ENCODE results near the gene SMU1.

SMU1 gene

DNA sequence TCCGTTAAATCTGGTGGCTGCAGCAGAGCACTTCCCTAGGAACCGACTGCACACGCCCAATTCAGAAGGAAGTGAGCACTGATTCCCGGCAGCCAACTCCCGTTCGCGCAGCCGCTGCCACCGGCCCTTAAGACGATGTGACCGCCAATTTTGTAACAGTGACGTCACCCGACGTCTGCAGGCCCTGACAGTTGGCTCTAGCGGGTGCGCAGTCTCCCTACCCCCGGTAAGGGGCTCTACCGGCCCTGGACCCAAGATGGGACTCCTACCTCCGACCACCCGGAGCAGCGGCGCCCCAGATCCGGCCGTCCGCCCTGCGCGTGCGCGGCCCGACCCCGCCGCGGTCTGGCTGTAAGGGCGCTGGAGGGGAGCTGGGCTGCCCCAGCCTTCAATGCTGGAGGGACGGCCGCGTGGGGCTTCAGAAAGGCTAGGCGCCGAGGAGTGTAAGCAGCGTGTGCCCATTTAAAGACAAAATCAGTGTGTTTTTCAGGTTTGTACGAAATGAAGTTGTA is 32.3 kb downstream of the SMU1 start:
- DNase-seq: peak; percentile 95

DNA sequence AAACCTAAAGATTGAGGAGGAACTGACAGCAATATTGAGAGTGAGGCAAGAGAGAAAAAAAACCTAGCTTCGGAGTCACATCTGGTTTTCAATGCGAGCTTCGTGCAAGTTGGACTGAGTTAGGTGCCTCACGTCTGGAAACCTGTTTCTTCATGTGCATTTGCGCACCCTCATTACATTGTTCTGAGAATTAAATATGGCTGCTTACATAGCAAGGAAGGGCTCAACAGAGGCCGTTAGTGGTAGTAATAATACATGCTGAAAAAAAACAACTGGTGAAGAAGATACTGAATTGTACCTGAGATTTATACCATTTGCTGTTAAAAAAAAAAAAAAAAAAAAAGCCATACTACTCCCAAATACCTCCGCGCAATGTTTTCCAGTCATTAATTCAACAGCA is 32.8 kb downstream of the SMU1 start:
- DNase-seq: peak; percentile 6

DNA sequence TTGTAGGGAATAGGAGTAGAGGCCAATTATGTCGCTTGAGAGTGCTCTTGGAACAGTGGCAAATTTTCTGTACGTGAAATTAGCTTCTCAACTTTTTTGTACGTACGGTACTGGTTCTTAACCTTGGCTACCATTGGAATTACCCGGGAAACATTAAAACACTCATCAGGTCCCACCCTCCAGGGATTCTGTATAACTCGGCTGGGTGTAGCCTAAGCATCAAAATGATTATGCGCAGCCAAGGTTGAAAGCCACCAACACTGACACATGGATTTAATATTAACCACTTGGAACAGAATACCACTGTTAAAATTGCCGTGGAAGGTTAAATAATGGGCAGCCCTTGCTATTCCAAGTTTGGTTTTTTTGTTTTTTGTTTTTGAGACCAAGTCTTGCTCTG is 34.0 kb downstream of the SMU1 start:
- DNase-seq: no peak

DNA sequence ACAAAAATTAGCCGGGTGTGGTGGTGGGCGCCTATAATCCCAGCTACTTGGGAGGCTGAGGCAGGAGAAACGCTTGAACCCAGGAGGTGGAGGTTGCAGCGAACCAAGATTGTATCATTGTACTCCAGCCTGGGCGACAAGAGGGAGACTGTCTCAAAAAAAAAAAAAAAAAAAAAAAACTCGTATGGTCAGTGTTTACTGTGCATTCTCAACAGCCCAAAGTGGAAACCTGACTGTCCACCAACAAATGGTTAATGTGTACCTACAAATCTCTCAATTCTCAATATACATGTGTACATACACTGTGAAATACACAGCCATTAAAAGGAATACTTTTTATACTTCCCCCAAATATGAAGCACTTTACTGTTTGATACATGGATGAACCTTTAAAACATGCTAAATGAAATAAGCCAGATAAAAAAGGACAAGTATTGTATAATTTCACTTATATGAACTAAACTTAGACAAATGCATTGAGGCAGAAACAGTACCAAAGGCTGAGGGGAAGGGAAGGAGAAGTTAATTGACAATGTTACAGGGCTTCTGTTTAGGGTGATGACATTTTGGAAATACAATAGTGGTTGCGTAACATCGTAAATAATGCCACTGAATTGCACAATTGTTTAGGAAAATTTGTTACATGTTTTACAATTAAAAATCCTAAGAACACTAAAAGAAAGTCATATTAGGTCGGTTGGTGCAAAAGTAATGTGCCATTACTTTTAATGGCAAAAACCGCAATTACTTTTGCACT is 34.9 kb downstream of the SMU1 start:
- DNase-seq: peak; percentile 67

DNA sequence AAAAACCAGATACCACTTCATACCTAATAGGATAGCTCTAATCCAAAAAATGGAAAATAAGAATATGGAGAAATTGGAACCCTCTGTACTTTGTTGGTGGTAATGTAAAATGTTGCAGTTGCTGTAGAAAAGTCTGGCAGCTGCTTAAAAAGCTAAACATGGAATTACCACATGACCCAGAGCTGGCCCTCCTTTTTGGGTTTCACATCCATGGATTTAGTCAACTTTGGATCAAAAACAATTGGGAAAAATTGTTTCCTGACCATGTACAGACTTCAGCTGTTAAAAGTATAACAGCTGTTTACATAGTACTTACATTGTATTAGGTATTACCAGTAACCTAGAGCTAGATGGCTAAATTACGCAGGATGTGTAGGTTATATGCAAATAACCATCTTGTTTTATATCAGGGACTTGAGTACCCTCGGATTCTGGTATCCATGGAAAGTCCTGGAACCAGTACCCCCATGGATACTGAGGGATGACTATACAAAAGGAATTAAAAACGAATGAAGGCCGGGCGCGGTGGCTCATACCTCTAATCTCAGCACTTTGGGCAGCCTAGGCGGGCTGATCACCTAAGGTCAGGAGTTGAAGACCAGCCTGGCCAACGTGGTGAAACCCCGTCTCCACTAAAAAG is 35.6 kb downstream of the SMU1 start:
- DNase-seq: no peak

DNA sequence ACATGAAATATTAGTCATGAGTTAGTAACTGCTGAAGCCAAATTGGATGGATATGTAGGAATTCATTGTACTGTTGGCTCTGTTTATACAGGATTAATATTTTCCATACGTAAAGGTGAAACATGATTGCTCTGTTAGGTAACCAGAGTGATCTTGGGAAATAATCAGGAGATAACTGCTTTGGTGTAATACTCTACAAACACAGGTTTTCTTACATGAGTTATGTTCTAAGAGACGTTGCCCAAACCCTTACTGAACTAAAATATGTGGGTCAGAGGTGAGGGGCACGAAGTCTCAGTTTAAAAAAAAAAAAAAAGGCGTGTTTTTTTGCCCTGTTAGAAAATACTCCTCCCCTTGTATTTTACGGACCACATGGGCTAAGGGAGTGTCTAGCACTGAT is 43.6 kb downstream of the SMU1 start:
- DNase-seq: no peak

DNA sequence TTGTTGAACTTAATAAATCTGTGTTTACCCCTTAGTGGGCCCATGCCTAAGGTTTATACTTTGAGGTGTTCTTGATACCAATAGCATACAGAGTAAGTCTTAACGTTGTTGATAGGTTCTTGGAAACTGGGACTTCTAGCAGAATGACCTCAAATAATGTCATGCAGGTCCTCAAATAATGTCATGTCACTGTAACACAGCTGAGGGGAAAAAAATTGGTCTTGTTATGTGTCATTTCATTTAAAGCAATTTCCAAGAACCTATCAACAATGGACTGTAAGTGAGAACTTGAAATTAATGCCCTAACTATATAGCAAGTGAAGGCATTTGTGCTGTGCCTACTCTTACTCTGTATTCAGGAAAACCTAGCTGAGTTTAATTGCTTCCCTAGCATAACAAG is 44.2 kb downstream of the SMU1 start:
- no peak for DNase-seq

DNA sequence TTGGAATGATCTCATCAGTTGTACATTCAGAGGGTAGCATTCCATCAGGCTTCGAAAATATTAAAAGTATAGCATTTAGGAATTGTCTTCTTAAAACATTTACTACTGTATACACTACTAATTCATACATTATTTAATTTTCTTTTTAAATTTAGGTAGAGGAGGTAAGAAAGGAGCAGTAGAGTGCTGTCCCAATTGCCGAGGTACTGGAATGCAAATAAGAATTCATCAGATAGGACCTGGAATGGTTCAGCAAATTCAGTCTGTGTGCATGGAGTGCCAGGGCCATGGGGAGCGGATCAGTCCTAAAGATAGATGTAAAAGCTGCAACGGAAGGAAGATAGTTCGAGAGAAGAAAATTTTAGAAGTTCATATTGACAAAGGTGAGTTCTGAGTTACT is 46.2 kb downstream of the SMU1 start:
- DNase-seq: no peak

DNA sequence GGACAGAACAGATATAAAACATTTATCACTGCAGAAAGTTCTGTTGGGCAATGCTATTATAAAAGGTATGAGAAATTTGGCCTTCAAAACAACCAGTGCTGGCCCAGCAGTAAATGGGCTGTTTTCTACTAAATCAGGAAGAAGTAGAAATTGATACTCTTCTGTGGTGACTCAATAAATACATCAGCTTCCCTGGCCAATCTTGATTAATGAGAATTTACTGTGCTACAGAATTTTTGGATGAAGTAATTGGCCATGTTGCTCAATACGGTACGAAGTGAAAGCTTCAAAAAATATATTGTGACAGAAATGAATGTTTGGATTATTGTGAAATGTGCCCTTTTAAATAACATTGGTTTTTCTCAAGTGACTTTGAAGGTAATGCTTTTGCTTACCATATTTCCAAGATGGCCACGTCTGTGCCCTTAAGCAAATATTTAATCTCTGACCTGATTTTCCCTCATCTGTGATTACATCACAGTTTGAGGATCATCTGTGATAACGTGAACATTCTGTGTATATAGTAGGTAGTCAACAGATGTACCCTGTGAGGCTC is 47.2 kb downstream of the SMU1 start:
- DNase-seq: peak; percentile 80

DNA sequence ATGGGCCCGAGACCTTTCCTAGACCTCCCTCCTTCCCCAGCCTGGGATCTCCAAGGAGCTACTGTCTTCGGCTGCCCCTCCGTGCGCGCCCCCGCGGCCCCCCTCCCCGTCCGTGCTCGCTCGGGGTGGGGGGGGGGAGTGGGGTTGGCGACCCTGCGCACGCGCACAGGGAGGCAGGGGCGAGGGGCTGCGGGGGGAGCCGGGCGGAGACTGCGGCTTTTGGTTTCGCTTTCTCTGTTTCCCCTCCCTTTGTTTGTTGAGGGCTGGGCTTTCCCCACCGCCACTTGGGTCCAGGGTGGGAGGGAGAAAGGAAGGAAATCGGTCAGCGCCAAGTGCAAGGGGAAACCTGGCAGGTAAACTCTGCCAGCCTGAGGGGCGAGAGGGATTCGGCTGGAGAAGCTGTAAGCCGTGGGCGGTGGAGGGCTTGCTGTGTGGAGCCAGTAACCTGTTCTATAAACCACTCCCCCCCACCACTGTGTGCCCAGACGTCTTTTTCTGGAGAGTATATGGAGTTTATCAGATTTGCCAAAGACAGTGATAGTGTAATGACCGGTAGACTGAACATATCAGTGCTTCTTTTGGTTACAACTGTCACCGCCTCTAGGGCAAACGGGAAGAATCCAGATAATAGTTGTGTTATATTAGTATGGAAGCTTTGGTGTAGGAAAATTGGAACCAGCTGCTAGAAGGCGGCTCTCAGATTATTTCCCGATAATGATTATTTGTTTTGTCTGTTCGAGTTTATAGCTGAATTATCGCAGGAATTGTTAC is 50.7 kb downstream of the SMU1 start:
- peak; percentile 30 for DNase-seq

DNA sequence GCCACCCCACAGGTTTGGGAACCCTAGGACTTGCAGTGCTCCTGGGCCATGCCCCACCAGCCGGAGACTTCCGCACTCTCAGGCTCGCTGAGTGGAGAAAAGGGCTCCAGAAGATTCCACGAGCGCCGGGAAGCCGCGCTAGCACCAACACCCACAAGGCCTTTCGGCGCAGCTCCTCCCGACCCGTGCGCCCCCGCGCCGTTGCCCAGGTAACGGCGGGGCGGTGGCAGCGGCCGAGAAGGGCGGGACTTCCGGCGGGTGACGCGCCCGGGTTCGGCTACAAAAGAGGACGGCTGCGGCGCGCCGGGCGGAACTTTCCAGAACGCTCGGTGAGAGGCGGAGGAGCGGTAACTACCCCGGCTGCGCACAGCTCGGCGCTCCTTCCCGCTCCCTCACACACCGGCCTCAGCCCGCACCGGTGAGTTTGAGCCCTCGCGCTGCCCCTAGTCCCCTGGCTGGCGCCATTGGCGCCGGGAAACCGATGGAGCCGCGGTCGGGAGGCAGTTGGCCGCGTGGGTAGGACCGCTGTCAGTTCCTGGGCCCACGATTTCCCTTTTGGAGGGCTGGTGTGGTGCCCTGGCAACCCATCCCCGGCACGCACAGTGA is 51.4 kb downstream of the SMU1 start, which contains the start of gene DNAJA1:
Gene DNAJA1, plus strand, starts transcription at position 308 of the 606 bp plus-strand sequence. CDS start 1,212 bp downstream, outside the sequence.
- DNase-seq: peak; percentile 92

DNA sequence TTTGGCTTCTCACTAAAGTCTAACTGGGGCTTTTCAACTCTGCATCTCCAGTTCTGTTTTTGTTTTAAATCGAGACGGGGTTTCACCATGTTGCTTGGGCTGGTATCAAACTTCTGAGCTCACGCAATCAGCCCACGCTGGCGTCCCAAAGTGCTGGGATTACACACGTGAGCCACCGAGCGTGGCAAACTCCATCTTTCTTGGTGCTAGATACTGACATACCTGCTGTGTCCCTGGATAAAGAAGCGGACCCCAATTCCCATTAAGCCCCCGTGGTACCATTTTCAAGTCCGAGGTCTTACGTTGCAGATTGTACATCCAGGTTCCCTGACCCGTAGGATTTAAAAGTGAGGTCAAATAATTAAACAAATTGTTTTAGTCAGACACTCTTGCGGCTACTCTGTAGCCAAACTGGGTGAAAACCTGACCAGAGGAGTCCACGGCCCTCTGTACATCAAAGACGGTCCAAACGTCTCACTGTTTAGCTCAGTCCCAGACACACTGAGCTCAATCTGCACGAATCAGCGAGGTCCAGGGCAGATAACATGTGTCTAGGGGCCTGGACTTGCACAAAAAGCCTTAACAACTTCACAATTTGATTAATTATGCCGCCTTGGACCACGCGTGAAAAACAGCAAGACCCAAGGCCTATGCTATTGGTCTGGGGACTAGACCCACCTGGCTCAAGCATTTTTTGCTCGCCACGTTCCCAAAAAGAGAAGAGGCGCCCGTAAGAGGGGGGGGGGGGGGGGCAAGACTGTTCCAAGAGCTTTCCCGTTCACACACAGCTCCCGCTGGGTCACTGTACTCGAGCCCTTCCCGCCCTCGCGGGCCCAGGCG is 52.1 kb downstream of the SMU1 start:
- no peak for DNase-seq

DNA sequence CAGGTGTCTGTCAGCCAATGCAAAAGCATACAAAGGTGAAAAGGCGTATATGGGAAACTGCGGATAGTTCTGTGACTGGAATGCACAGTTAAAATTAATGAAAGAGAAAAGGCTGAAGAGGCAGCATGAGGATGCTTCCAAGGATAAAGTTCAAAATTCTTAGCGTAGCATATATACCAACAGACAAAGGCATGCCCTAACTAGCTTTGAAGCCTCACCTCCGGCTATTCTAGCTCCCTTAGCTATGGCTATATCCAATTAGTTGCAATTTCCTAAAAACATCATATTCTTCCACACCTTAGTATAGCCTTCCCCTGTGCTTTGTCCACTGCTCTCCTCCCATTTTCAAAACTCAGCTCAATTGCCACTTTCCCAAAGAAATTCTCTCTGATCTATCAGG is 52.8 kb downstream of the SMU1 start:
- DNase-seq: no peak

DNA sequence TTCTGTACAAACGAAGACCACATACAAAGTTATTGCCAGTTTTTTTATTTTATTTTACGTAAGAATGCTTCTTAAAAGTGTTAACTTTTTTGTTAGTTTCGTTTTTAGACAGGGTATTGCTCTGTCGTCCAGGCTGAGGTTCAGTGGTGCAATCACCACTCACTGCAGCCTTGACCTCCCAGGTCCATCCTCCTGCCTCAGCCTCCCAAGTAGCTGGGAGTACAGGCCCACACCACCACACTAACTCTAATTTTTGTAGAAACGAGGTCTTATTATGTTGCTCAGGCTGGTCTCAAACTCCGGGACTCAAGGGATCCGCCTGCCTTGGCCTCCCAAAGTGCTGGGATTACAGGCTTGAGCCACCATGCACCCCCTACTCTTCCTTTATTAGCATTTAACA is 53.7 kb downstream of the SMU1 start:
- DNase-seq: no peak

DNA sequence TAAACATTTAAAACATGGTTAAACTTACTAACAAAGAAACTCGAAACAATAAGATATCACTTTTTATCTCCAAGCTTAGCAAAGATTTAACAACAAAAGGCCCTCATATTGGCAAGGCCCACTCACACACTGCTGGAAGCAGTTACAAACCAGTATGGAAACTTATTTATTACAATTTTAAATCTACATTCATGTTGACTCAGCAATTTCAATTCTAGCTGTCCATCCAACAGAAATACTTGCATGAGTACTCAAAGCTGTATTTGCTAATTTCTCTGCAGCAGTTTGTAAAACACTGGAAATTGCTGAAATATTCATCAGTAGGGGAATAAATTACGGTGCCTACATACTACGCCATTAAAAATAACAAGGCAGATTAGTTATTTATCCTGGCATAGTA is 54.2 kb downstream of the SMU1 start:
- DNase-seq: no peak

DNA sequence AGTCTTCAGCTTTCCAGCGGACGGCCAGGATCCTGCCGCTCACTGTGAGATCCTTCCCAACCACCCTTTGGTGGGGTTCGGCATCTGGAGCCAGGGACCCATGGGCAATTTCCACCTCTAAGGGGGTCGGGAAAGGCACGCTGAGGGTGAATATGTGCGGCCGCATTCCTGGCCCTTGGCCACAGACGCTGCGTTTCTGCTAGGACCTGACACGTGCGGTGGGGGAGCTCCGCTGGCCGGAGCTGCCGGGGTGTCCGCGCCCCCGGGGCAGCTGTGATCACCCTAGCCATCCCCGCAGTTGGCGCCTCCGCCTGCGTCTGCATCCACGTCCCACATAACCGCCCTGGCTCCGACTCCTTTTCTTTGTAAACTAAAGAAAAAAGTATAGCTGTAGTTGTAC is 56.7 kb downstream of the SMU1 start:
- DNase-seq: no peak

DNA sequence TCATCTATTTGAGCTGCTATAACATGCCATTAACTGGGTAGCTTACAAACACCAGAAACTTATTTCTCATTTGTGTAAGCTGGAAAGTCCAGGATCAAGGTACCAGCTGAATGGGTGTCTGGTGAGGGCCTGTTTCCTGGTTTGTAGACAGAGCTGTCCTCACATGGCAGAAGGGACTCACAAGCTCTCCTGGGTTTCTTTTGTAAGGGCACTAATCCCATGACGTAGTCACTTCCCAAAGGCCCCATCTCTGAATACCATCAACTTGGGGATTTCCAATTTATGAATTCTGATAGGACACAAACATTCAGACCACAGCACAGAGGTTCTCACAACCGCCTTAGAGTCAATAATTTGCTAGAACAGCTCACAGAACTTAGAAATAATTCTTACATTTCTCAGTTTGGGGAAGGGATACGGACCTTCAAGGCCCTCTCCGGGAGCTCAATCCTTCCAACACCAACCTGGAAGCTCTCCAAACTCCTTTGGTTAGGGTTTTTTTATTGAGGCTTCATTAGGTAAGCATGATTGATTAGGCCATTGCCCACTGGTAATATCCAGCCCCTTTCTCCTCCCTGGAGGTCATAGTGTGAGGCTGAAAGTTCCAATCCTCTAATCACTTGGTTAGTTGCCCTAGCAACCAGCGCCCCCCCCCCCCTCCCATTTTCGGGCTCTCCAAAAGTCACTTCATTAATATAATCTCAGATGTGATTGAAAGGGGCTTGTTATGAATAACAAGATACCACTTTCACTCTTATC is 59.0 kb downstream of the SMU1 start:
- no peak for DNase-seq

DNA sequence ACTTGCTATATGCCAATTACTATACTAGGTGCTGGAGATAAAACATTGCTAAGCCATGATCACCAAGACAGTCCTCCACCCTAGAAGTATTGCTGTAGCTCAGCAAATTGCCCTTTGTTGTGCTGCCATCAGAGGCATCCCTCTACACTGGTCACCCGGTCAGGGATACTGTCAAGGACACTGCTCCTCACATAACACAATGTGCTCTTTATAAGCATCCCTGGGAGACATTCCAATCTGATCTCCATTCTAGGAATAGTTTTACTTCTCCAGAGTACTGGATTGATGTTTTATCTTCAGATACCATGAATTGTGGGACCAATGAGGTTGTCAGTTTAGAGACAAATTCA is 61.8 kb downstream of the SMU1 start:
- DNase-seq: no peak

DNA sequence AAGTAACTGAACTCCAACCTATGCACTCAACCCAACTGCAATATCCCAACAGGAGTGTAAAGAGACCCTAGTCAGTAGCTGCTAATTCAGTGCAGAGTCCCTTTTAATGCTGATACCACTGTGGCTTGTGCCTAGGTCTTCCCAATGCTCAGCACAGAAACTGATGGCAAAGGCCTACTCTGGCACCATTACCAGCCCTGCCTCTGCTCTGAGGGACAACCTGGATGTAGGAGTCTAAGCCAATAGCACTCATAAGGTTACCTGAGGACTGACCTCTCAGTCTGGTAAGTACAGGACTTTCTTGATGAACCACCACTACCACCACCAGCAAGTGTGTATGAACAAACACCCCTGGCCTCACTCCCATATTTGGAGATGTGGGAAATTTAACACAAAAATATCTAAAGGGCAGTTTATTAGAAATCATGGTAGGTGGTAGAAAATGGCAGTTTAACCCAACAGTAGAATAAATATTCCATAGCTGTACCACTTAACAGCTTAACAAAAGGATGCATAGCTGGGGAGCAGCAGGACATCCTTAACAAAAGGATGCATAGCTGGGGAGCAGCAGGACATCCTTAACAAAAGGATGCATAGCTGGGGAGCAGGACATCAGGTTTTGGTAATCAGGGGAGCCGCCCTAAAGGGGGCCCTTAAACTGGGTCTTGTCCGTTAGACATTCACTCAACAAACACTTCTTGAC is 62.4 kb downstream of the SMU1 start:
- no peak for DNase-seq

DNA sequence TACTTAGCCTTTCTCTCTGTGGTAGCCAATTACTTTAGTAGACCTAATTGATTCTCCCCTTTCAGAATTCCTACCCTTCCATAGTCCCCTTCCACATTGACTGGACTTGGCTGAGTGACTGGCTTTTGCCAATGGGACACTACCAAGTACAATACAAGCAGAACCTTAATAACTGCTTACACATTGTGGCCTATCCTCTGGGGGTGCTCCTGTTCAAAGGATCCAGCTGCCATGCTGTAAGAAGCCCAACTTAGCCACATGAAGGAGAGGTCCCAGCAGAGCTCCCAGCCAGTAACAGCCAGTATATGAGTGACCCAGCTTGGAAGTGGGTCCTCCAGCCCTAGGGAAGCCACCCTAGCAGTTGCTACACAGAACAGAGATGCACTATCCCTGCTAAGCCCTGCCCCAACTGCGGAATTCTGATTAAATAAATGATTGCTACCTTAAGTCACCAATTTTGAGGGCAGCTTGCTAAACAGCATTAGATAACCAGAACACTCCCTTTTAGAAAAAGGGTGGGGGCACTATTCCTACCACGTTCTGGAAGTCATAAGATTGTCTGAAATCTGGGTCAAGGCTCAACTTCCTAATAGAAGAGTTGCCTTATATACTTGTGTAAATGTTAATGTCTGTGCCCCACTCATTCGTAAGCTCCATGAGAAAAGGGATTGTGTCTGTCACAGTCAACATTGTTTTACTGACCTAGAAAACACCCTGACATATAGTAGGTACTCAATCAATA is 64.0 kb downstream of the SMU1 start:
- DNase-seq: peak; percentile 44

Measured in MV-4-11 (cell line).